Measurements from ENCODE around the gene ULK4.

- TF ChIP-seq CTCF (IDR thresholded peaks at IDR 0.05), result no peak
- TF ChIP-seq POLR2A (IDR thresholded peaks at IDR 0.05), result no peak
- TF ChIP-seq EP300 (IDR thresholded peaks at IDR 0.05), result no peak
Measured at GRCh38 chr3:41933154-41933676, 28.7 kb downstream of the ULK4 start.

Data from ovary (tissue), 3 donors.